IMR-90 (cell line): ENCODE results near the gene ADD1. TPM values are rescaled to one million over a fixed set of nuclear protein-coding genes. Genes with fewer than 3 reads are reported as not detected.

Experiments
- ATAC-seq: fragments of 200-7000 bp; cut with Tn5 transposase; 2 replicates; pipeline ENCODE4 v1.9.1; 2020; ENCODE audit warnings: low read depth, mild to moderate bottlenecking, moderate library complexity
- BruUV-seq: library from RNA; stranded (reverse); fragments of 400-500 nt; replicated peaks from 2 replicates; lab custom pipeline; 2021; lab: Mats Ljungman, UMichigan
- CTCF ChIA-PET: fragments of 300-600 bp; formaldehyde crosslinking; extraction: SDS; loops from one replicate; lab custom pipeline; 2021; ENCODE audit warnings: antibody characterized with exemption; lab: Yijun Ruan, JAX
- POLR2A ChIA-PET: fragments of 300-600 bp; sonication (Branson Sonifier 250); formaldehyde crosslinking; loops from one replicate; lab custom pipeline; 2022; ENCODE audit warnings: antibody characterized with exemption; ENCODE audit not compliant: unreplicated experiment; lab: Charles Lee
- DNase-seq: peaks from one replicate; pipeline ENCODE4 v3.0.0; 2013
- H2AFZ ChIP-seq: replicated peaks from 2 replicates; pipeline ENCODE3; 2013; ENCODE audit warnings: low read length, mild to moderate bottlenecking; ENCODE audit not compliant: poor library complexity
- H2AK5ac ChIP-seq: 2 replicates; pipeline ENCODE4 v1.6.1; 2013; ENCODE audit warnings: low read depth, low read length, inconsistent platforms
- H2AK9ac ChIP-seq: replicated peaks from 2 replicates; pipeline ENCODE3; 2013; ENCODE audit warnings: mild to moderate bottlenecking, low read depth, low read length, moderate library complexity; ENCODE audit not compliant: poor library complexity
- H2BK120ac ChIP-seq: 2 replicates; pipeline ENCODE4 v1.6.1; 2013; ENCODE audit warnings: low read depth, low read length, inconsistent platforms
- H2BK15ac ChIP-seq: 3 replicates; pipeline ENCODE4 v1.6.1; 2013; ENCODE audit warnings: low read depth, low read length, inconsistent platforms
- H2BK20ac ChIP-seq: 2 replicates; pipeline ENCODE4 v1.6.1; 2013; ENCODE audit warnings: low read depth, mild to moderate bottlenecking, inconsistent platforms, low read length, moderate library complexity
- H2BK5ac ChIP-seq: 2 replicates; pipeline ENCODE4 v1.6.1; 2013; ENCODE audit warnings: mild to moderate bottlenecking, low read depth, low read length, inconsistent platforms; ENCODE audit not compliant: poor library complexity, severe bottlenecking
- H3K14ac ChIP-seq: replicated peaks from 2 replicates; pipeline ENCODE4 v1.6.1; 2013; ENCODE audit warnings: low read depth, low read length, inconsistent platforms
- H3K18ac ChIP-seq: 2 replicates; pipeline ENCODE4 v1.6.1; 2013; ENCODE audit warnings: low read depth, low read length, control low read depth
- H3K23ac ChIP-seq: 2 replicates; pipeline ENCODE4 v1.6.1; 2013; ENCODE audit warnings: low read depth, low read length, inconsistent platforms
- H3K27ac ChIP-seq: 2 replicates; pipeline ENCODE4 v1.5.1; 2013; ENCODE audit warnings: mild to moderate bottlenecking, control low read depth, low read length; ENCODE audit not compliant: insufficient read depth
- H3K27me3 ChIP-seq: 2 replicates; pipeline ENCODE4 v1.6.1; 2013; ENCODE audit warnings: low read length; ENCODE audit not compliant: control insufficient read depth, insufficient read depth
- H3K36me3 ChIP-seq: 2 replicates; pipeline ENCODE4 v1.6.1; 2013; ENCODE audit warnings: low read length, mixed read lengths; ENCODE audit not compliant: control insufficient read depth, insufficient read depth
- H3K4ac ChIP-seq: 2 replicates; pipeline ENCODE4 v1.6.1; 2013; ENCODE audit warnings: low read depth, low read length, inconsistent platforms
- H3K4me1 ChIP-seq: 2 replicates; pipeline ENCODE4 v1.6.1; 2013; ENCODE audit warnings: low read length, mixed read lengths; ENCODE audit not compliant: control insufficient read depth, insufficient read depth
- H3K4me2 ChIP-seq: 2 replicates; pipeline ENCODE4 v1.6.1; 2013; ENCODE audit warnings: low read depth, mild to moderate bottlenecking, control low read depth, low read length, moderate library complexity
- H3K4me3 ChIP-seq: 2 replicates; pipeline ENCODE4 v1.5.1; 2013; ENCODE audit warnings: low read depth, mild to moderate bottlenecking, control low read depth, low read length, moderate library complexity; ENCODE audit not compliant: insufficient read depth
- H3K56ac ChIP-seq: 2 replicates; pipeline ENCODE4 v1.6.1; 2013; ENCODE audit warnings: low read length, inconsistent platforms; ENCODE audit not compliant: insufficient read depth; ENCODE audit errors: extremely low read depth
- H3K79me1 ChIP-seq, 2 experiments: 2 replicates each; pipeline ENCODE4 v1.6.1; 2013; ENCODE audit warnings: low read length in 2 of 2, inconsistent platforms in 1 of 2, low read depth in 1 of 2
- H3K9ac ChIP-seq: 2 replicates; pipeline ENCODE4 v1.6.1; 2013; ENCODE audit warnings: low read depth, low read length, control low read depth
- H3K9me1 ChIP-seq: 2 replicates; pipeline ENCODE4 v1.6.1; 2013; ENCODE audit warnings: low read length, inconsistent platforms; ENCODE audit not compliant: insufficient read depth
- H3K9me3 ChIP-seq: 2 replicates; pipeline ENCODE4 v1.6.1; 2013; ENCODE audit warnings: low read length; ENCODE audit not compliant: control insufficient read depth, insufficient read depth
- H4K20me1 ChIP-seq: 2 replicates; pipeline ENCODE4 v1.6.1; 2013; ENCODE audit warnings: low read length, inconsistent platforms; ENCODE audit not compliant: insufficient read depth
- H4K5ac ChIP-seq: 2 replicates; pipeline ENCODE4 v1.6.1; 2013; ENCODE audit warnings: mild to moderate bottlenecking, low read depth, low read length, control low read depth
- H4K8ac ChIP-seq, 2 experiments: 2 replicates each; pipeline ENCODE4 v1.6.1; 2013; ENCODE audit warnings: low read depth in 2 of 2, low read length in 2 of 2, control low read depth in 1 of 2, inconsistent platforms in 1 of 2
- H4K91ac ChIP-seq: 2 replicates; pipeline ENCODE4 v1.6.1; 2013; ENCODE audit warnings: low read depth, low read length, inconsistent platforms; ENCODE audit not compliant: insufficient read depth
- BHLHE40 ChIP-seq: fragments of 150-350 bp; IDR thresholded peaks from 2 replicates; pipeline ENCODE4 v1.6.1; 2016; ENCODE audit warnings: mild to moderate bottlenecking, low read depth, low read length
- CHD1 ChIP-seq: IDR thresholded peaks from 2 replicates; pipeline ENCODE4 v1.6.1; 2012; ENCODE audit warnings: low read depth, low read length, improper control_type of control experiment
- MAZ ChIP-seq: IDR thresholded peaks from 2 replicates; pipeline ENCODE4 v1.6.1; 2012; ENCODE audit warnings: low read depth, mild to moderate bottlenecking, low read length, improper control_type of control experiment, moderate library complexity, borderline replicate concordance
- NFE2L2 ChIP-seq: fragments of 150-350 bp; IDR thresholded peaks from 2 replicates; pipeline ENCODE4 v1.6.1; 2016; ENCODE audit warnings: low read depth, mild to moderate bottlenecking, low read length
- RCOR1 ChIP-seq: IDR thresholded peaks from 2 replicates; pipeline ENCODE4 v1.6.1; 2012; ENCODE audit warnings: mild to moderate bottlenecking, low read length, improper control_type of control experiment; ENCODE audit not compliant: insufficient replicate concordance
- RFX5 ChIP-seq: IDR thresholded peaks from 2 replicates; pipeline ENCODE4 v1.8.0; 2012; ENCODE audit warnings: low read depth, mild to moderate bottlenecking, low read length, moderate library complexity
- SMC3 ChIP-seq: fragments of 150-350 bp; IDR thresholded peaks from 2 replicates; pipeline ENCODE4 v1.6.1; 2016; ENCODE audit warnings: low read depth, mild to moderate bottlenecking, antibody characterized with exemption, low read length, moderate library complexity
- WGBS, 2 experiments: methylation state at CpG; one replicate each; pipeline versions ENCODE4 v1.1.5 to v1.1.7; 2013; ENCODE audit warnings: missing lambda C conversion rate in 2 of 2; ENCODE audit not compliant: insufficient read length in 1 of 2; ENCODE audit errors: extremely low coverage in 2 of 2; 5-methylcytosine and 5-hydroxymethylcytosine counted together
- dilution Hi-C: fragments of 300-500 bp; cut with HindIII; formaldehyde crosslinking; loops from one replicate; pipeline ENCODE4 v1.14.3; 2018; ENCODE audit warnings: low sequenced_read_pairs; ENCODE audit not compliant: unreplicated experiment
- in situ Hi-C: fragments of 300-500 bp; cut with MboI; formaldehyde crosslinking; loops from 3 replicates; pipeline ENCODE4 v1.14.3; 2019; ENCODE audit warnings: low sequenced_read_pairs, inconsistent platforms, mixed read lengths
- intact Hi-C: fragments of 100-400 bp; cut with micrococcal nuclease; formaldehyde crosslinking; loops from 2 replicates; pipeline ENCODE4 v1.10.0; 2022
- polyA plus RNA-seq, 3 experiments: library from polyadenylated mRNA; depleted of rRNA; stranded (reverse); fragments of >200 nt; gene quantifications; 2 replicates each; pipeline ENCODE4 v1.2.3, GENCODE V29; 2012; ENCODE audit warnings: low replicate concordance in 1 of 3
- total RNA-seq: library from RNA; depleted of rRNA; stranded (reverse); fragments of >200 nt; gene quantifications from 2 replicates; pipeline ENCODE4 v1.2.3, GENCODE V29; 2012

Gene ADD1
- total and polyA plus RNA-seq, 2 of the 4 experiments (the other 2 are of a cell fraction) = 122 to 215 TPM

DNA sequence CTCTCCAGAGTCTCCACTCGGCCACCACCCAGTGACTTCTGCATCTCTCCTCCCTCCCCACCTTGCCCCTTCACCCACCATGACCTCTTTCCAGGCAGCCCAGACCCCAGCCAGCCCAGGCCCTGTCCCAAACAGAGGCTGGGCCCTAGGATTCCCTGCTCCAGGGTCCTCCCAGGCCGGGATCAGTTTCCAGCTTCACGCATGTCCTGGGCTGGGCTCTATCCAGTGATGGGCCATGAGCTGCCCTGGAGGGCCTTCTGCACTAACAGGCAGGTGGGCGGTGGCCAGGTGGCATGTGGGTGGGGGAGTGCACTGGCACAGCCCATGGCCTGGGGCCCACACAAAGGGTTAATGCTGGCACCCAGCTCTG lies 20.4 kb upstream of the ADD1 start:
- H4K20me1 ChIP-seq = peaks cover 12% of the 10 kb centered on the region; the same call in 1 of the 2 replicates
- no peak overlapping the region for H2AFZ ChIP-seq
- peaks cover 17 to 57% of the 10 kb centered on the region in 2 experiments for H3K79me1 ChIP-seq
- H2BK20ac ChIP-seq = no peak overlapping the region
- ATAC-seq (no peak), DNase-seq (no peak)
- no peak overlapping the region for H3K56ac ChIP-seq
- no peak overlapping the region for H2AK9ac ChIP-seq
- H2AK5ac ChIP-seq = no peak overlapping the region
- TF ChIP-seq CHD1 (no peak), SMC3 (no peak), MAZ (no peak), NFE2L2 (no peak), RFX5 (no peak), BHLHE40 (no peak), RCOR1 (no peak)
- no CpG with 5 or more reads among the region's 4 CpGs for WGBS, 2 experiments
- H4K5ac ChIP-seq = no peak overlapping the region
- peaks cover 6% of the 10 kb centered on the region for H3K4me1 ChIP-seq
- H3K27ac ChIP-seq = no peak overlapping the region
- peaks cover 30% of the 10 kb centered on the region for H3K9me1 ChIP-seq
- no peaks in the 10 kb centered on the region for H3K27me3 ChIP-seq
- H4K91ac ChIP-seq = no peak overlapping the region
- no peak overlapping the region for H3K4ac ChIP-seq
- no TSS peak for BruUV-seq
- no peak overlapping the region for H4K8ac ChIP-seq
- no peak overlapping the region for H2BK5ac ChIP-seq
- POLR2A ChIA-PET = no interaction called here
- no peak overlapping the region for H3K9ac ChIP-seq
- H3K14ac ChIP-seq = no peak overlapping the region
- no peaks in the 10 kb centered on the region for H3K9me3 ChIP-seq
- dilution Hi-C loops (no loop called here), intact Hi-C loops (no loop called here), in situ Hi-C loops (no loop called here)
- no peak overlapping the region for H3K4me2 ChIP-seq
- H3K18ac ChIP-seq = no peak overlapping the region
- CTCF ChIA-PET = no interaction called here
- H2BK120ac ChIP-seq = no peak overlapping the region
- peaks cover 70% of the 10 kb centered on the region for H3K36me3 ChIP-seq
- H3K4me3 ChIP-seq = no peak overlapping the region
- no peak overlapping the region for H3K23ac ChIP-seq
- H2BK15ac ChIP-seq = no peak overlapping the region
